OCI-LY7 (cell line): ENCODE data around the gene FGF2. TPM values are rescaled to one million over a fixed set of nuclear protein-coding genes. Genes with fewer than 3 reads are reported as not detected.

ENCODE experiments used
- BruUV-seq: library from RNA; stranded (reverse); fragments of 400-500 nt; replicated peaks from 2 replicates; lab custom pipeline; 2021; lab: Mats Ljungman, UMichigan
- CTCF ChIA-PET: fragments of 300-600 bp; sonication (Branson Sonifier 250); formaldehyde crosslinking; loops from one replicate; lab custom pipeline; 2022; ENCODE audit warnings: antibody characterized with exemption; ENCODE audit not compliant: unreplicated experiment; lab: Charles Lee
- POLR2A ChIA-PET: fragments of 300-600 bp; sonication (Branson Sonifier 250); formaldehyde crosslinking; loops from one replicate; lab custom pipeline; 2022; ENCODE audit warnings: antibody characterized with exemption; lab: Charles Lee
- DNase-seq: peaks from one replicate; pipeline ENCODE4 v3.0.0-alpha.2; 2015; ENCODE audit warnings: low spot score
- H2AFZ ChIP-seq: fragments of 200-600 bp; sonication (generic), shearing (Covaris generic); 2 replicates; pipeline ENCODE4 v1.6.1; 2014; ENCODE audit warnings: mild to moderate bottlenecking, antibody characterized with exemption, low read length, moderate library complexity
- H3K27ac ChIP-seq: fragments of 200-600 bp; sonication (generic); 2 replicates; pipeline ENCODE4 v1.5.1; 2014; ENCODE audit warnings: mixed run types, low read depth, mild to moderate bottlenecking, moderate library complexity, low read length, inconsistent platforms; ENCODE audit not compliant: poor library complexity, severe bottlenecking
- H3K36me3 ChIP-seq: fragments of 200-600 bp; sonication (generic); 2 replicates; pipeline ENCODE4 v1.6.1; 2014; ENCODE audit warnings: mild to moderate bottlenecking, antibody characterized with exemption, low read length, moderate library complexity, mixed read lengths; ENCODE audit not compliant: insufficient read depth
- H3K4me1 ChIP-seq: fragments of 200-600 bp; sonication (generic); 2 replicates; pipeline ENCODE4 v1.5.1; 2014; ENCODE audit warnings: mild to moderate bottlenecking, low read length; ENCODE audit not compliant: insufficient read depth, poor library complexity, severe bottlenecking
- H3K4me2 ChIP-seq: fragments of 200-600 bp; sonication (generic); 2 replicates; pipeline ENCODE4 v1.6.1; 2014; ENCODE audit warnings: mild to moderate bottlenecking, low read length
- H3K4me3 ChIP-seq: fragments of 200-600 bp; sonication (generic); 2 replicates; pipeline ENCODE4 v1.5.1; 2014; ENCODE audit warnings: mild to moderate bottlenecking, low read depth, low read length; ENCODE audit not compliant: poor library complexity, severe bottlenecking
- H3K79me2 ChIP-seq: fragments of 200-600 bp; sonication (generic); 2 replicates; pipeline ENCODE4 v1.6.1; 2016; ENCODE audit warnings: low read depth, mild to moderate bottlenecking, low read length, moderate library complexity, mixed read lengths; ENCODE audit not compliant: insufficient read depth
- H3K9me2 ChIP-seq: fragments of 200-600 bp; sonication (generic); 2 replicates; pipeline ENCODE4 v1.6.1; 2016; ENCODE audit warnings: mild to moderate bottlenecking, low read length, mixed read lengths; ENCODE audit not compliant: insufficient read depth
- H3K9me3 ChIP-seq: fragments of 200-600 bp; sonication (generic); 2 replicates; pipeline ENCODE4 v1.6.1; 2014; ENCODE audit warnings: mild to moderate bottlenecking, mixed run types, low read length, mixed read lengths
- H4K20me1 ChIP-seq: fragments of 200-600 bp; sonication (generic); 2 replicates; pipeline ENCODE4 v1.6.1; 2014; ENCODE audit warnings: mild to moderate bottlenecking, antibody characterized with exemption, low read length, moderate library complexity, mixed read lengths; ENCODE audit not compliant: insufficient read depth
- CTCF ChIP-seq: fragments of 200-600 bp; sonication (generic); conservative IDR thresholded peaks from 2 replicates; pipeline ENCODE4 v1.5.1; 2014; ENCODE audit warnings: mild to moderate bottlenecking, antibody characterized with exemption, low read length, moderate library complexity, mixed read lengths
- EZH2phosphoT487 ChIP-seq: fragments of 200-600 bp; sonication (generic); IDR thresholded peaks from 2 replicates; pipeline ENCODE4 v1.6.1; 2018; ENCODE audit warnings: low read depth, borderline replicate concordance, mild to moderate bottlenecking, mixed run types, antibody characterized with exemption, low read length, moderate library complexity, mixed read lengths
- intact Hi-C: fragments of 100-400 bp; cut with micrococcal nuclease; formaldehyde crosslinking; loops from one replicate; pipeline ENCODE4 v1.10.0; 2022; ENCODE audit not compliant: unreplicated experiment
- total RNA-seq, 2 experiments: library from RNA; depleted of rRNA in 1 of 2; stranded (reverse); fragments of >200 nt in 1 of 2; shearing (Covaris generic) in 1 of 2; gene quantifications; 2 replicates each; pipeline ENCODE4 v1.2.3, GENCODE V29; 2014 to 2022

FGF2 gene
- total RNA-seq, 2 experiments from 2014 or later: 0.53 TPM; not detected in 1

GRCh38 chr4:122914292-122914904 is 87.8 kb downstream of the FGF2 start:
- Histone ChIP-seq H3K9me3 (no peaks in the 10 kb centered on the region), H3K4me2 (no peak overlapping the region), H3K36me3 (peaks cover 50% of the 10 kb centered on the region; the same call in 1 of the 2 replicates), H3K79me2 (no peaks in the 10 kb centered on the region), H3K4me1 (no peaks in the 10 kb centered on the region), H3K4me3 (no peak overlapping the region), H3K27ac (no peak overlapping the region), H2AFZ (no peak overlapping the region), H3K9me2 (no peaks in the 10 kb centered on the region), H4K20me1 (no peaks in the 10 kb centered on the region)
- no TSS peak for BruUV-seq
- ChIA-PET POLR2A (interaction anchor here (0.7 to 2.8 kb wide), 8 partner anchors 8 to 820 kb away, joined by 3 to 12 read pairs (median 3); partner anchors contain the start of gene NUDT6), CTCF (interaction anchor here (0.8 to 1.2 kb wide), 6 partner anchors 9 to 182 kb away, joined by 3 to 4 read pairs (median 3); partner anchors contain the start of gene BBS12)
- intact Hi-C loops: loop anchor here (1.0 to 5.0 kb wide), 3 partner anchors 156 to 312 kb away; partner anchors contain the start of gene BBS12
- DNase-seq: peak; percentile 65
- TF ChIP-seq CTCF (peak; percentile 88), EZH2phosphoT487 (no peak)

GRCh38 chr4:122914938-122915337 is 88.3 kb downstream of the FGF2 start:
- POLR2A ChIA-PET: interaction anchor here (0.7 to 1.6 kb wide), 5 partner anchors 9 to 820 kb away, joined by 3 to 7 read pairs (median 3); no protein-coding TSS in a partner anchor
- Histone ChIP-seq H3K4me2 (no peak overlapping the region), H3K27ac (no peak overlapping the region), H2AFZ (no peak overlapping the region), H3K4me1 (no peaks in the 10 kb centered on the region), H3K9me3 (no peaks in the 10 kb centered on the region), H4K20me1 (no peaks in the 10 kb centered on the region), H3K79me2 (no peaks in the 10 kb centered on the region), H3K9me2 (no peaks in the 10 kb centered on the region), H3K4me3 (no peak overlapping the region), H3K36me3 (peaks cover 46% of the 10 kb centered on the region; the same call in 1 of the 2 replicates)
- TF ChIP-seq EZH2phosphoT487 (no peak), CTCF (no peak)
- CTCF ChIA-PET: interaction anchor here (0.8 to 1.2 kb wide), 5 partner anchors 9 to 182 kb away, joined by 3 to 4 read pairs (median 3); partner anchors contain the start of gene BBS12
- BruUV-seq: no TSS peak
- intact Hi-C loops: loop anchor here (1.0 to 5.0 kb wide), 3 partner anchors 157 to 313 kb away; partner anchors contain the start of gene BBS12
- DNase-seq: no peak

GRCh38 chr4:122917731-122918130 is 91.1 kb downstream of the FGF2 start:
- TF ChIP-seq EZH2phosphoT487 (no peak), CTCF (no peak)
- no peak overlapping the region for H3K27ac ChIP-seq
- H3K9me3 ChIP-seq: no peaks in the 10 kb centered on the region
- H3K79me2 ChIP-seq: peaks cover 5% of the 10 kb centered on the region; the same call in 1 of the 2 replicates
- H3K4me3 ChIP-seq: no peak overlapping the region
- no peaks in the 10 kb centered on the region for H3K9me2 ChIP-seq
- ChIA-PET POLR2A (no interaction called here), CTCF (no interaction called here)
- H2AFZ ChIP-seq: no peak overlapping the region
- H3K36me3 ChIP-seq: peaks cover 26% of the 10 kb centered on the region; the same call in 1 of the 2 replicates
- no peak for DNase-seq
- no peaks in the 10 kb centered on the region for H3K4me1 ChIP-seq
- BruUV-seq: no TSS peak
- no peaks in the 10 kb centered on the region for H4K20me1 ChIP-seq
- intact Hi-C loops: no loop called here
- no peak overlapping the region for H3K4me2 ChIP-seq
